Stimulated activated CD4-positive, alpha-beta T cell treated with anti-CD3 and anti-CD28 coated beads, Interleukin-2, amount 100 ng/mL, for 48 hours (primary cell): ENCODE results near the gene RHOF.

Experiments used
- DNase-seq, 2 donors: peaks; one replicate each; pipeline ENCODE4 v3.0.0-alpha.2; 2020

The RHOF gene

GRCh38 chr12:121804417-121805111 is 11.1 kb upstream of the RHOF start:
- DNase-seq, result peak in 1 of 2 donors; percentile 43

DNA sequence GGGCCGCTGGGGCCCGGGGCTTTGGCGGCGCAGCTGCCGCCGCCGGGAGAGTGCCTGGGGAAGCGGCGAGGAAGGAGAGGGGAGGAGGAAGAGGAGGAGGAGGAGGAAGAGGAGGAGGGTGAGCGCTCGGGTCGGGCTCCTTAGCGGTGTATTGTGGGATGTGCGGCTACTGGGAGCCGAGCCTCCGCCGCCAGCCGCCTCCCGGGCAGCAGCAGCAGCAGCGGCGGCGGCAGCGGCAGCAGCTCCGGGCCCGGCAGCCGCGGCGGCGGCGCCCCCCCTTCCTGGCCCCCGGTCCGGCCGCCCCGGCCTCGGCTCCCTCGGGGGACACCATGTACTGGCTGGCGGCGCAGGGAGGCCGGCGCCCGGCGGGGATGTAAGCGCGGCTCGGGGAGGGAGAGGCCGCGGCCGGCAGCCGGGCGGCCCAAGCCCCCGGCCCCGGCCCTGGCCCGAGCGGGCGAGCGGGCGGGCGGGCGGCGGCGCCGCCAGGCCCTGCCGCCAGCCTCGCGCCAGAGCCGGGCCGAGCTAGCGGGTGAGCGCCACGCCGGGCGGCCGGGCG is 10.5 kb upstream of the RHOF start, which contains the start of gene SETD1B:
Gene SETD1B, plus strand, starts transcription at position 149 of the 556 bp plus-strand sequence. CDS start 729 bp downstream, outside the sequence.
- DNase-seq, result peak in 1 of 2 donors; percentile 44

DNA sequence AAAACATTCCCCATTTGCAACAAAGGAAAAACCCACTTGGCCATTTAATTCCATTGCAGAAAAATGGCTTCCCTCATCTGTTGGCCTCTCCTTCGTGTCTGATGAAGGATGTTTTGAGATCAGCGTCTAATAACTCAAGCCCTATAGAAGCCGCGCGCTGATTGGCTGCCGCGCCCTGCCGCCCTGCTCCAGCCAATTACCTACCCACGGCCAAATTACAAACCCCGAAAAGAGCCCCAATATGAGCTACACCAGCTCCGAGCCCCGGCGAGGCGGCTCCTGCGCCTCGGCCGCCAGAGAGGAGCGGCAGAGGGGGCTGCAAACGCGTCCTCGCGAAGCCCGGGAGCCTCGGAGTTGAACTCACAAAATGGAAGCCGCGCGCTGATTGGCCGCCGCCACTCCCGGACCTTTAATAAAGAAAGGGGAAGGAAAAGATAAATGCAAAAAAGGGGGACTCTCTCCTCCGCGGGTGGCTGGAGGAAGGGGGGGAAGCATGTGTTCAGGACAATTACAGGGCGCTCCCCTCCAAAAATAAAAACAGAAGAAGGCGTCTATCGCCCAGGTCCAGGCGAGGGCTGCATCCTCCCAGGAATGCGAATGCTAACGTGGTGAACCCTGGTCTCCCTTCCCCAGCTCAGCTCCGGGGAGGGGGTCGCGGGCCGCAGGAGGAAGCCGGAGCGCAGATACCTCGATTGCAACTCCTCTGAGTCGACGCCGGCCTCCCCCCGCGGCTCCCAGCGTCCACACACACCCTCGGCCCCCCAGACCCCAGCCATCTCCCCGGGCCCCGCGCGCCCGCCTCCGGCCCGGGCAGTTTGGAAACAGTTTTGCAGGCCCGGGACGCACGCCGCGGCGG is 9.6 kb upstream of the RHOF start:
- DNase-seq, result peak; percentile 80 to 81

- DNase-seq, result no peak
These were observed 9.0 kb upstream of the RHOF start for GRCh38 chr12:121802485-121802842.

DNA sequence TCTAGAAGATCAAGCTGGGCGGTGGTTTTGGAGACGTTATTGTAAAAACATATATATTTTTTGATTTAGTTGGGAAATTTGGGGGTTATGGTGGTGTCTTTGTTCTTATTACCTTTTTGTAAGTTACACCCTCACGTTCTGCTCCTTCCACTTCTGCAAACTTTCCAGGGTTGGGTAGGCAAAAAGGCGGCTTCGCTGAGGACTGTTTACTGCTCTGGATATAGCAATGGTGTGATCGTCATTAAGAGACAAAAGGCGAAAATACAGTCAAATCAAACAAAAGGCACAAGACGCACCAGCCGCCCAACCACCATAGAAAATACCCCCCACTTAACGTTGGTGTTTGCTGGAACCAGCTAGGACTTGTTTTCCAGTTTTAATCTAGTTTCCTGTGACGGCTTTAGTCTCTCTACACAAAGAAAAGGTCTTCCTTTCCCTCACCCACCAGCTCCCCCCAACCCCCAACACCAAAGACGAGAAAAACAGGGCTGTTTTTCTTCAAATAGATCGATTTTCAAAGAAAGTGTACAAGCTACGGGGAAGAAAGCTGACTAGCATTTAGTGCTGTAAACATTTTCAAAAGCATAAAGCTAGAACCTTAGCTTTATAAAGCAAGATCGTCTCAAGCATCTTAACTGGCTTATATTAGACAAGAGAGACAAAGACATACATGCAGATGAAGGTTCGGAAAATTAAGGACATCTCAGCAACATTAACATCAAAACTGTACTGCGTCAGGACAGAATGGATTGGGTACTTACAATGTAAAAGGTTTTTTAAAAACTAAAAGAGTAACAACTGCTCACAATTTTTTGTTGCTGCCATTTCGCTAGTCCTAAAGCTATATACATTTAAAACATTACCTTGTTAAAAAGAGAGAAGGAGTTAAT is 8.4 kb upstream of the RHOF start:
- DNase-seq, result no peak

GRCh38 chr12:121800694-121801594 is 7.5 kb upstream of the RHOF start:
- DNase-seq, result peak in 1 of 2 donors; percentile 64

DNA sequence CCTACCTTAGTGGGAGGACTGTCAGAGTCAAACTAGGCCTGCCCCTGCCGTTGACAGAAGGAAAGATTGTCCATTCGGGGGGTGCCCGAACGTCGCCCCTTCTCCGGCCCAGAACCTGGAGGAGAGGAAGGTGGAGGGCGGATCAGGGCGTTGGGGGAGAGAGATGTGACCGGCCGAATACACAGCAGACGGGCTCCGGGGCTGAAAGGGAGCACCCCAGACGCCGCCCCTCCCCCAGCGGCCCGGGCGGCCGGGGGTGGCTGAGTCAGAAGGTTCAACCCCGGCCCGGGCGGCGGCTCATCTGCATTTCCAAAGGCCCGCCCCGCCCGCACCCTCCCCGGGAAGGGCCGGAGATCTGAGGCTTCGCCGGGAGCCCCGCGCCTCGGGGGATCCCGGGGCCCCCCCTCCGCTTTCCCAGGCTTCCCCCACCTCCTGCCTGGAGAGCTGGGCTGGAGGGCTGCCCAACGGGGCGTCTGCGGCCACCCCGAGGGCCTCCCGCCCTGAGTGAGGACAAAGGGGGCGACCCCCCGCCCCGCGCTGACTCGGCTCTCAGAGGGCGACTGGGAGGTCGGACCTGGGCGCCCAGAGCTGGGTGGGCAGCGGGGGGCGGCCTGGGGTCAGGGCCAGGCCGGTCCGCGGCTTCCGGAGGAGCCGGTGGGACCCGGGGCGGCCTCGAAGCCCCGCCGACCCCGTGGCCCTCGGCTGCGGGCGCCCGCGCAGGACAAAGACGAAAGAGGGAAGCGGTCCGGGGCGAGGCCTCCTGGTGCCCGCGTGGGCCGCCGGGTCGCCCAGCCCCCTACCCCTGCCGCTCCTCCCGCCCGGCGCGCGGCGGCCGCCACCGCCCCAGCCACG is 6.6 kb upstream of the RHOF start:
- peak in 1 of 2 donors; percentile 82 for DNase-seq

- peak in 1 of 2 donors; percentile 34 for DNase-seq
These were observed 5.8 kb upstream of the RHOF start for GRCh38 chr12:121799156-121799841.

DNA sequence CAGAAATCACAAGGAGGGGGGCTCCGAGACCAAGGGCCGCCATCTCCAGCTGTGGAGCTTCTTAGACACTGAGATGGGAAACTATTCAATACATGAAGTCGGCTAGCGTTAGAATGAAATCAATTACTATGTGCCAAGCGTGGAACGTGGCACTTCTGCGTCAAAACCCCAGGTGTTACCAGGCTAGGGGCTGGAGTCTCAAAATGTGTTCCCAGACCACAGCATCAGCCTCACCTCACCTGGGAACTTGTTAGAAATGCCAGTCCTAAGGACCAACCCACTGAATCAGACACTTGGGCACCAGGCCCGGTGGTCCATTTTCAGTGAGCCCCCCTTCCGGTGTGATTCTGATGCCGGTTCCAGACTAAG is 5.3 kb upstream of the RHOF start:
- DNase-seq, result no peak

GRCh38 chr12:121797937-121798786 is 4.7 kb upstream of the RHOF start:
- no peak for DNase-seq

GRCh38 chr12:121796855-121797751 is 3.6 kb upstream of the RHOF start:
- no peak for DNase-seq

DNA sequence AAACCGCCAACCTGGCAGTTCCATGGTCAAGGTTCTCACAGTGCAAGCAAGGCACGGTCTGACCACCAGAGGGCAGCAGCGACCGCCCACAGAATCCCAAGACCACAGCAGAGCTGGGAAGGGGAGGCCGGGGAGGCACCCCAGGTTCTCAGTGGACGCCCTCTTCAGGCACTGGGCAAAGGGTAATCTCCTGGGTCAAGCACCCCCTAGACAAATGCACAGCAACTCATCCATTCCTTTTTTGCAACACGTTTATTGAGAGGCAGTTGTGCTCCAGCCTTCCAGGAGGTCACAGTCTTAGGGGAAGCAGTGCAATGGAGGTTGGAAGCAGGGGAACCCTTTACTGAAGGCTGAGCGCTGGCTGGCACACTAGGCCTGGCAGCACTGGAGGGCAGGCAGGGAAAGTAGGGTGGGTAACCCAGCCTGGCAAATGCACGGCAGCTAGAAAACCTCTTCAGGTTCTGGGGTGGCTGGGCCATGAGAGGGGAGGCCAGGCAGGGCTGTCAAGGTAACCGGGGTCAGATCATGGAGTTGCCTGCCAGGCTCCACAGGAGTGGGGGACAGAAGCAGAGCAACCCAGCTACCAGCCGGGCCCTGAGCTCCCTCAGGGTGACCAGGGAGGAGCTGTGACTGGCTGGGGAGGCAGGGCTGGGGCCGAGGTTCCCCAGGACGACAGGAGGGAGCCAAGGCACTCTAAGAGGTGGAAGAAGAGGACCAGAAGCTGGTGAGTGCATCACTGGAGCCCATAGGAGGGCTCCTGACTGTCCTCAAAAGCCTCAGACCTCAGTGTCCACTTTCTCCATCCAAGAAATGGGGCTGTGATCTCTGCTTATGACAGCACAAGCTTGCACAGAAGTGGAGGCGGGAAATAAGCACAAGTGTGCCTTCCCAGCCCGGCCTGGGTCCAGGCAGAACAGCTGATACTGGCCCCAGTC is 1.8 kb upstream of the RHOF start:
- DNase-seq, result peak; percentile 84 to 85

GRCh38 chr12:121794534-121795033 is 1.1 kb upstream of the RHOF start:
- peak in 1 of 2 donors; percentile 36 for DNase-seq

- DNase-seq, result peak; percentile 95
These were observed 498 bp upstream of the RHOF start for GRCh38 chr12:121793838-121794533.

DNA sequence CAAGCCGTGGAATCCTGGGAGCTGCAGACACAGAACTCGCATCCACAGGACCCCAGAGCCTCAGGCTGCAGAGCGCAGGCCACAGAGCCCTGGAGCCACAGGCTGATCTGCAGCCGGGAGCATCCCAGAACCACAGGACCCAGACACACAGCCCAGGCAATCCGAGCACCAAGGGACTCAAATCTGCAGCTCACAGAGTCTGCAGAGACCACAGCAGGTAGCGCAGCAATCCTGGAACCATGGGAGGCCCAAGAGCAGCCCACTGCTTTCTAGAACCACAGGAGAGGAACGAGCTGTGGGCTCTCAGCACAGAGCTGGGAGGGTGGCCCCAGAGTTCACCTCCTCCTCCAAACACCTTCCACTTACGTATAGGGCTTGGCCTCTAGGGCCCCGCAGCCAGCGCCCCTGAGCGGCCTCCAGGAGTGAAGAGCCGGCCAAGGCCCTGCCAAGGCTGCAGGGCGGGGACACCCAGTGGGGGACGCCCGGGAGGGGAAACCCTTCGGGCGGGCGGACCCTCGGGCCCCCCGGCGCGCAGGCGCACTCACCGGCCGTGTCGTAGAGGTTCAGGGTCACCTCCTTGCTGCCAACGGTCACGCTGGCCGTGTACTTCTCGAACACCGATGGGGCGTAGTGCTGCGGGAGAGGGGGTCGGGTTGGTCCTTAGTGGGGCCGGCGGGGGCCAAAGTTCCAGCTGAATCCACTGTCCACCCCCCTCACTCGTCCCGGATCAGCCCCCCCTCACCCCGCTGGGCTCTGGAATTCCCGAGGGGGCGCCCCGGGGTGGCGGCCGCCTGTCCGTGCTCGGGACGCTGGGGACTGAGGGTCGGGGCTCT is 665 bp downstream of the RHOF start:
- DNase-seq, result peak in 1 of 2 donors; percentile 41
